GM12878 (cell line): ENCODE results near the gene PRDM16. TPM values are rescaled to one million over a fixed set of nuclear protein-coding genes. Genes with fewer than 3 reads are reported as not detected.

Source experiments
- IRF5 ChIP-seq: fragments of 450-650 bp; IDR thresholded peaks from 2 replicates; pipeline ENCODE4 v1.6.1; 2017; ENCODE audit warnings: borderline replicate concordance
- NFYB ChIP-seq: IDR thresholded peaks from 2 replicates; pipeline ENCODE4 v1.6.1; 2011; ENCODE audit warnings: low read depth, mild to moderate bottlenecking, low read length, improper control_type of control experiment, moderate library complexity; ENCODE audit not compliant: insufficient read depth
- NR2C2 ChIP-seq: IDR thresholded peaks from 2 replicates; pipeline ENCODE4 v1.6.1; 2011; ENCODE audit warnings: borderline replicate concordance, low read depth; ENCODE audit not compliant: control insufficient read depth, insufficient read length
- POLR2AphosphoS2 ChIP-seq: IDR thresholded peaks from 2 replicates; pipeline ENCODE4 v1.6.1; 2011; ENCODE audit warnings: low read depth, mild to moderate bottlenecking, low read length, improper control_type of control experiment, moderate library complexity
- SIN3A ChIP-seq: IDR thresholded peaks from 2 replicates; pipeline ENCODE4 v1.6.1; 2012; ENCODE audit warnings: low read depth, low read length, improper control_type of control experiment
- SPI1 ChIP-seq: IDR thresholded peaks from 2 replicates; pipeline ENCODE4 v1.6.1; 2011; ENCODE audit warnings: low read depth, mild to moderate bottlenecking, low read length, moderate library complexity, borderline replicate concordance; ENCODE audit not compliant: insufficient read depth
- SUPT20H ChIP-seq: IDR thresholded peaks from 2 replicates; pipeline ENCODE4 v1.6.1; 2011; ENCODE audit warnings: low read depth, mild to moderate bottlenecking, low read length, moderate library complexity, borderline replicate concordance; ENCODE audit not compliant: control insufficient read depth
- WRNIP1 ChIP-seq: IDR thresholded peaks from 2 replicates; pipeline ENCODE4 v1.6.1; 2011; ENCODE audit warnings: low read depth, low read length, improper control_type of control experiment, borderline replicate concordance
- ZNF592 ChIP-seq: fragments of 450-650 bp; IDR thresholded peaks from 2 replicates; pipeline ENCODE4 v1.6.1; 2017; ENCODE audit warnings: mild to moderate bottlenecking, moderate library complexity
- polyA plus RNA-seq, 11 experiments: library from polyadenylated mRNA; depleted of rRNA in 4 of 11; unstranded in 6 of 11; stranded (reverse) in 5 of 11; fragments of >200 nt; fragmentation: Nextera tagmentation in 4 of 11; fragmentation: Illumina TruSeq in 1 of 11; extraction: Ambion mirVana in 4 of 11; extraction: Trizol in 1 of 11; gene quantifications; 1 replicate in 1 of 11; 2 replicates in 10 of 11; pipeline versions ENCODE4 v1.2.1 to v1.2.3, GENCODE V29; 2011 to 2016; ENCODE audit warnings: inconsistent platforms in 2 of 11, missing spikeins in 2 of 11, low read depth in 1 of 11
- total RNA-seq, 4 experiments: library from RNA; depleted of rRNA in 3 of 4; stranded (reverse); fragments of >200 nt in 3 of 4; fragmentation: Illumina TruSeq in 1 of 4; extraction: Trizol in 1 of 4; gene quantifications; 2 replicates each; pipeline versions ENCODE4 v1.2.1 to v1.2.3, GENCODE V29; 2013 to 2021

The PRDM16 gene
- total and polyA plus RNA-seq, 10 of the 15 experiments (the other 5 are each of a cell fraction or from before 2014, with no cell fraction given) = 0.03 TPM; not detected in 9

DNA sequence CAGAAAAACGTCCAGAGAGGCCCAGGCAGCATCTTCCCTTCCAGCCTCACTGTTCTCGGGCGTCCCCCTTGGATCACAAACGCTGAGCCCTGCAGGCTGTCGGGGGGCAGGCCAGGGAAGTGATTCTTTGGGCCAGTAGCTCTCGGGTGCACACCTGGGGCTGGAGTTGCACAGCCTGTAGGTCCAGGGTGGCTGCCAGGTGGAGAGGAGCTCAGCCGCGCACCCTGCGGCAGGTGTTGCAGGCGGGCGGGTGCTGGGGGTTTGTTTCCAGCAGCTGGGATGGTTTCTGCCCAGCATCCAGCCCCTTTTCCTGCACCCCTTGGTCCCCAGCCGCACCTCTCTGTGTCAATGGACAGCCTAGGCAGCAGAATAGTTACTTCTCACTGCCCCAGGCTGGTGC lies 15.7 kb downstream of the PRDM16 start (continued):
- TF ChIP-seq WRNIP1 (no peak), SUPT20H (no peak), ZNF592 (no peak), SPI1 (no peak), SIN3A (no peak), IRF5 (no peak), POLR2AphosphoS2 (no peak), NFYB (no peak), NR2C2 (no peak)
